Activated CD4-positive, CD25-positive, alpha-beta regulatory T cell (primary cell): ENCODE results near the gene PIP5K1B.

ENCODE experiments used
- DNase-seq, 4 experiments: peaks; one replicate each; lab custom pipeline; 2025; lab: John Stamatoyannopoulos, UW

PIP5K1B gene

GRCh38 chr9:68912561-68912960 is 207.5 kb downstream of the PIP5K1B start:
- DNase-seq: no peak

- no peak for DNase-seq
These were observed 208.0 kb downstream of the PIP5K1B start for GRCh38 chr9:68913054-68913453.

DNA sequence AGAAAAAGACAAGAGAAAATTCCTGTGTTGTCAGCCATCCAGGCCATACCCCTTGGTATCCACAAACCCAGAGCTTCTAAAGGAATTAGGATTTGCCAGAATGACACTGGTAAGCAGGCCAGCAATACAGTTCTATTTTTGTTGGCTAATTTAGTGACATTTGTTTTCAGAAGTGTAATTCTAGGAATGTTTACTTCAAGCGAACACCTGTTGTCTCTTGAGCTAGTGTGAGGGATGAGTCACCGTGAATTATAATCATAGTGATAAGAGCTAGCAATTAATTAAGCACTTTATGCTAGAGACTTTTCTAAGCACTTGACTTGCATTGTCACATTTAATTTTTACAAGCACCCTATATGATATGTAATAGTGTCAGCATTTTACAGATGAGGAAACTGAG is 209.7 kb downstream of the PIP5K1B start:
- DNase-seq: no peak

DNA sequence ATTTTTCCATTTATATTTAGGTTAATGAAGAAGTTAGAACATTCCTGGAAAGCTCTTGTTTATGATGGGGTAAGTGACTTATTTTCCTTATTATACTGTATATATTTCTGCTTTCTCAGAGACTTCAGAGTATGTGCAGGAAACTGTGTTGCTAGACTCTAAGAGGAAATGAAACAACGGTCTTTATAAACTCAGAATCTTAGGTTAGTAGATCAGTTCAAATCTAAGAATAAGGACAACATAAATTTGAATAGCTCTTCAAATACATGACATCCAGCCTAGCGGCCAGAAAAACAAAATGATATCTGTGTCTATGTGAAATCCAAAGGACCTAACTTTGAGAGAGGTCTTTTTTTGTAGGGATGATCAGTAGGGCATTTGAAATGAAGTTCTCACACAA is 214.6 kb downstream of the PIP5K1B start:
- no peak for DNase-seq

GRCh38 chr9:68920921-68921320 is 215.9 kb downstream of the PIP5K1B start:
- DNase-seq: no peak

- no peak for DNase-seq
These were observed 218.4 kb downstream of the PIP5K1B start for GRCh38 chr9:68923480-68923879.

GRCh38 chr9:68925175-68925574 is 220.1 kb downstream of the PIP5K1B start:
- DNase-seq: no peak

DNA sequence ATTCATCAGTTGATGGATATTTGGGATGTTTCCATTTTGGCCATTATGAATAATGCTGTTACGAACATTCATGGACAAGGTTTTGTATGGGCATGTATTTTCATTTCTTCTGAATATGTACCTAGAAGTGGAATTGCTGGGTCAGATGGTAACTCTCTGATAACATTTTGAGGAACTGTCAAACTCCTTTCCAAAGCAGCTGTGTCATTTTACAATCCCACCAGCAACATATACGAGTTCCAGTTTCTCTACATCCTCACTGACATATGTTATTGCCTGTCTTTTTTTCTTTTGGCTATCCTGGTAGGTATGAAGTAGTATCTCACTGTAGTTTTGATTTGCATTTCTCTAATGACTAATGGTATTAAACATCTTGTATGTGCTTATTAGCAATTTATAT is 222.1 kb downstream of the PIP5K1B start:
- DNase-seq: no peak

DNA sequence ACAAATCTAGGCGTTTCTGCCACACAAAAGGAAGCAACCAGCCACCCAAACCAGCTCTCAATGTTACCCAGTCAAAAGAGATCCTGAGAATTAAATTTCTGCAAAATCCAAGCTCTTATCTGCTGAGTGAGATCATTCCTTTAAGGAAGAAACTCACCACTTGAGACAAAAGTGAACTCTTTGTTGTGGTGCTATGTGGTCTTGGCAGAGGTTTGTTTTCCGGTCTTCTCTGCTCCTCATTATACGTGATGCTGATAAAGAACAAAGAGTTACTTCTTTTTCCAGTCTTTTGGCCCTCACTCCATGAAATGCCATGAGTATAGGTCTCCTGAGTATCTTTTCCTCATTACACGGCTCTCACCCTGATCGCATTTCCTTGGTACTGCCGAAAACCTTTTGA is 226.8 kb downstream of the PIP5K1B start:
- DNase-seq: no peak

- DNase-seq: no peak
These were observed 227.4 kb downstream of the PIP5K1B start for GRCh38 chr9:68932458-68932857.

- DNase-seq: no peak
These were observed 228.6 kb downstream of the PIP5K1B start for GRCh38 chr9:68933434-68934328.

GRCh38 chr9:68934329-68934644 is 229.2 kb downstream of the PIP5K1B start:
- no peak for DNase-seq

DNA sequence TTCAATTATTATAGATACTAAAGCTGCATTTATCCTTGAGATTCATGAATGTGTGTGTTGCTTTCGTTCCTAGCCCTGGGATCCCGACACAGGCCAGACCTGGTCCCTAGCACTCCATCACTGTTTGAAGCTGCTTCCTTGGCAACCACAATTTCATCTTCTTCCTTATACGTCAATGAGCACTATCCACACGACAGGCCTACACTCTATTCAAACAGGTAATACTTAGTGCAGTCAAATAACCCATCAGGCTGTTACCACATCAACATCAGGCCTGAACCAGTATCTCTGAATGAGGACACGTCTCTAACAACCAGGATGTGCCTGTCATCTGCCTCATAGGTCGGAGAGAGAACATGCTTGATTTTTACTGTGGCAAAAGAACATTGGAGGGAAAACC is 235.5 kb downstream of the PIP5K1B start:
- DNase-seq: no peak

GRCh38 chr9:68941780-68942459 is 236.9 kb downstream of the PIP5K1B start:
- no peak for DNase-seq

DNA sequence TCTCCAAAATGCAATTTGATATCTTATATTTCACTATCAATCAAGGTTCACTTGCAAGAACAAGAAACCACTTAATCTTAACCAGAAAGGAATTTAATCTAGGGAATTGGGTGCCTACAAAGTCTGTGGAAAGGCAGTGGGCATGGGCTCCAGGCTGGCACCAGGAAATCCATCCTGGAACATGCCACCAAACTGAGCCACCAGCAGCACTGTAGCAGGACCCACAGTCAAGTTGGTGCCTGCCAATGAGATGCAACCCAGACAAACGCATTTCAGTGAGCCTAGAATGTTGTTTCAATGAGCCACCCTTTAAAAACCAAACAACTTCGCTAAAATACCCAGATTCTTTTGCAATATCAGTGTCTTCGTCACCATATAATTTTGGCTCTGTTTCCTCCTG is 237.8 kb downstream of the PIP5K1B start:
- DNase-seq: no peak

GRCh38 chr9:68947015-68947414 is 242.0 kb downstream of the PIP5K1B start:
- no peak for DNase-seq

DNA sequence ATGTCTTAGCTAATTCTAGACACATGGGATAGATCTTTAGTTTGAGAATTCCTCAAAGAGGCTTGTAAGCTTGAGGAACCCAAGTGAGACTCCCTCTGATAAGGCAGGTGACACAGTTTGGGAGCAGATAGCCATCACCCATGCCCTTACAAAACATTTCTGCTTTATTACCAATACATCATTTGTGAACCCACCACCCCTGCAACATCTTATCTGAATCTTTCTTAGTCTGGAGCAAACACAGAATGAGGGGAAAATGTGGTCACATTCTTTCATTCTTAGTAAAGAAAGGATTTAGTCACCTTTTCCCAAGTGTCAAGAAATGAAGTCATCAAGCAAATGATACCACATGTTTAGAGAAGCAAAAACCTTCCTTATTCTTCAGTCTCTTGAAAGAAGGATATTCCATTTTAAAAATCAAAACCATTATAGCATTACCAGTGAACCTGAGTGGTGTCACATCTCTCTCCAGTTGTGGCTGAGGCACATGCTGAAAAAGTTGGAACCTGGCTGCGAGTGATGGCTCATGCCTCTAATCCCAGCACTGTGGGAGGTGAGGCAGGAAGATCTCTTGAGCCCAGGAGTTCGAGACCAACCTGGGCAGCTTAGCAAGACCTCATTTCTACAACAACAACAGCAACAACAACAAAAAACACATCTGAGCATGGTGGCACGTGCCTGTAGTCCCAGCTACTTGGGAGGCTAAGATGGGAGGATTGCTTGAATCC is 243.0 kb downstream of the PIP5K1B start:
- DNase-seq: no peak

DNA sequence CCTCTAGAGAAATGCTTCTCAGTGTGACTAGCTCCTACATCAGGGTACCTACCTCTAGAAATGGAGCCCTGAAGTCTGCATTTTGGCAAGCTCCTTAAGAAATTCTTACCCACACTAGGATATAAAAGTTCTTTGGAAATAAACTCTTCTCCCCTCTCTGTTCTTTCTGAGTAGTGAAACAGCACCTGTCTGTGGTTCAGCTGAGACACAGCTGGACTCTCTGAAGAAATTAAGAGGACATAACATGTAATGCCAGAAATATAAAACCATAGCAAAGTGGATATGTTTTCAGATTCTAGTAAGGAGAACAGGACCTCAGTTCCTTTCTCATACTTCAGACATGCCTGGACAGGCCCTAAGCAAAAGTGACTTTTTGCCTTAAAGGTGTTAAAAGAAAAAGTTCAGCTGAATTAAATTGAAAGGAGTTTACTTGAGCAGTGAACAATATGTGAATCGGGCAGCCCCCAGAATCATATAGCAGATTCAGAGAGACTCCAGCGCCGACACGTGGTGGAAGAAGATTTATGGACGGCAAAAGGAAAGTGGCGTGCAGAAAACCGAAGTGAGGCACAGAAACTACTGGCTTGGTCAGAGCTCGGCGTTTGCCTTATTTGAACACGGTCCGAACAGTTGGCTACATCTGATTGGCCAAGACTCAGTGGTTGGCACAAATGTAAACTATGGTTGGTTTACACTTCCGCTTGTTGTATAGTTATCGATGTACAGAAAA is 244.4 kb downstream of the PIP5K1B start:
- DNase-seq: no peak

DNA sequence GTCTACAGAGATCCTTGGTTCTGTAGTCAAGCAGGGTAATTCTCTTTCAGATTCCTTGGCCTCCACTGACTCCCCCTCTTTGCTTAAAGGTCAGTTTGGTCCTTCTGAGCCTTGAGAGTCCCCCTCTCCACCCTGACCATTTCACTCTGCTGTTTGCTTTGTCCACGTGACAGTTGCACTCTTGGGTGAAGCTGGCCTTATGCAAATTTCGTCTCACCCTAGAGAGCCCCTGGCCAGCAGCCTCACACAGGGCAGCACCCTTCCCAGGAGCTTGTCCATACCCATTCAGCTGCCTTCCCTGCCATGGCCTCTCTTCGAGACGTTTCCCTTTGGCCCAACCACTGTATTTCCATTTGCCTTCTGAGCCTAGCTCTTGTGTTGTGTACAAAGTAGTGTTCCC is 245.1 kb downstream of the PIP5K1B start:
- no peak for DNase-seq

GRCh38 chr9:68950689-68951088 is 245.6 kb downstream of the PIP5K1B start:
- DNase-seq: no peak

- no peak for DNase-seq
These were observed 247.0 kb downstream of the PIP5K1B start for GRCh38 chr9:68951879-68952659.
